AG09319 (cell line): ENCODE results near the gene FCHO2.

Experiments used
- DNase-seq: peaks from one replicate; pipeline ENCODE4 v3.0.0-alpha.2; 2010; ENCODE audit warnings: low read depth; ENCODE audit errors: extremely low read depth
- TF ChIP-seq, protein P1 (sequence below): IDR thresholded peaks from 2 replicates; pipeline ENCODE4 v1.5.1; 2011; ENCODE audit warnings: low read depth, mild to moderate bottlenecking, inconsistent platforms, low read length, moderate library complexity

The FCHO2 gene

DNA sequence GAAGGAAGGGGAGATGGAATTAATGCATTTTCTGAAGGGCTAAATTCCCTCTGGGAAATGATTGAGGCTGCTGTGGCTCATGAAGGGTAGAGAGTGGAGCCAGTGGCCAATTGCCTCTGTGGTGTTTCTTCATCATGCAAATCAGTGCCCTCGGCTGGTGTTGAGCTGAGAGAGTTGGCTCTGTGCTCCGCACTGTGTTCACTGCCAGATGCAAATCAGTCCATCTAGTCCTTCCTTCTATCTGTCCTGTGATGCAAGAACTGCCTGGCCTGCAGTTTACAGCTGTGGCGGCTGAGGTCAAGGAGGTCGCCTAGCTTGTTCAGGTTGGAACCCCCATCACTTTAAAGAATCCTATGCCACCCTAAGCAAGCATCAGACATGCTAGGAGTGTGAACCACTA is 170.5 kb downstream of the FCHO2 start:
- no peak for DNase-seq
- TF ChIP-seq, protein P1, sequence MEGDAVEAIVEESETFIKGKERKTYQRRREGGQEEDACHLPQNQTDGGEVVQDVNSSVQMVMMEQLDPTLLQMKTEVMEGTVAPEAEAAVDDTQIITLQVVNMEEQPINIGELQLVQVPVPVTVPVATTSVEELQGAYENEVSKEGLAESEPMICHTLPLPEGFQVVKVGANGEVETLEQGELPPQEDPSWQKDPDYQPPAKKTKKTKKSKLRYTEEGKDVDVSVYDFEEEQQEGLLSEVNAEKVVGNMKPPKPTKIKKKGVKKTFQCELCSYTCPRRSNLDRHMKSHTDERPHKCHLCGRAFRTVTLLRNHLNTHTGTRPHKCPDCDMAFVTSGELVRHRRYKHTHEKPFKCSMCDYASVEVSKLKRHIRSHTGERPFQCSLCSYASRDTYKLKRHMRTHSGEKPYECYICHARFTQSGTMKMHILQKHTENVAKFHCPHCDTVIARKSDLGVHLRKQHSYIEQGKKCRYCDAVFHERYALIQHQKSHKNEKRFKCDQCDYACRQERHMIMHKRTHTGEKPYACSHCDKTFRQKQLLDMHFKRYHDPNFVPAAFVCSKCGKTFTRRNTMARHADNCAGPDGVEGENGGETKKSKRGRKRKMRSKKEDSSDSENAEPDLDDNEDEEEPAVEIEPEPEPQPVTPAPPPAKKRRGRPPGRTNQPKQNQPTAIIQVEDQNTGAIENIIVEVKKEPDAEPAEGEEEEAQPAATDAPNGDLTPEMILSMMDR = no peak

DNA sequence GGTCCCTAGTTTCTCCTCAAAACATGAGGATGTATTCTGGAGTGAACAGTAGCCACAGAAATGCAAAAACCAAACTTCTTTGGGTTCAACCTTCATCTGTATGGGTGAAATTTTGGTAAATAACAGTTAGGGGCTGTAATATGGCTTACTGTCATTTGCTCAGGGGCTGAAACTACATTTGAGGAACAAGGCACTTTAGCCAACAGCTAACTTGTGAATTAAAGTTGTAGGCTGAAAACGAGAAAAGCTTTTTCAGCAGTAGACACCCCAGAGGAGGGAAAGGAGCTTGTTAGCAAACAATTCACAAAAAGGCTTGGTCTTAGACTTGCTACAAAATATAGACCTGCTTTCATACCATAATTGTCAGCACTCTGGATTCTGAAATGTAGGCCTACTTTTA is 171.1 kb downstream of the FCHO2 start:
- DNase-seq = no peak
- TF ChIP-seq, protein P1 = no peak

DNA sequence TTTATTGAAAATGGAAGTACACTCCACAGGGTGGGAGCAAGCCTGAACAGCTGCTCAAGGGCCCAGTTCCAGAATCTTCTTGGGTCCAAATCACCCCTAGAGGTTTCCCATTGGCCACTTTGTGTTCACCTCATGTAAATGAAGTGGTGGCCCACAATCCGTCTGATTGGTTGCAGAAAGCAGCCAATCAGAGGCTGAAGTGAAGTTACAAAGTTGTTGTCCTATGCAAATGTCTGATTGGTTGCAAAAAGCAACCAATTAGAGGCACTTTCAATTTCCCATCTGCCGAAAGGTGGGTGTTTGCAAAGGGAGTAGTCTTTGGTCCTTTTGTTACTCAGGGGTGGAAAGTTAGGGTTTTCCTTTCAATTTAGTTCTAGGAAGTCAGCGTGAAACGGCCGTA is 173.3 kb downstream of the FCHO2 start:
- DNase-seq = no peak
- TF ChIP-seq, protein P1 = no peak

DNA sequence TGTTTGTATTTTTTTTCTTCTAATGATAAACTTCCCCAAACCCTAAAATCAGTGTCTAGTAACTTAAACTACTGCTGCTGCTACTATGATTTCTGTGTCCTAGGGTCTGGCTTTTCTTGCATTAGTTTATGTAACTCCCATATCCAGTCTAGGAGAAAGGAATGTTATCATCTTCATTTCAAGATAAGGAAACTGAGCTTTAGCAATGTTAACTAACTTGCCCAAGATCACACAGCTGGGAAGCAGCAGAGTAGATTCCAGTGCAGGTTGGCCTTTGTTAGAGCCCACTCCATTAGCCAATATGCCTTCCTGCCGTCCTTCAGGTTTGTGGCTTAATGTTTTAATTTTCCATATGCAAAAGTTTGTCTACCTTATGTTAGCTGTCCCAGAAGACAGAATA is 175.0 kb downstream of the FCHO2 start:
- no peak for DNase-seq
- TF ChIP-seq, protein P1 = no peak

DNA sequence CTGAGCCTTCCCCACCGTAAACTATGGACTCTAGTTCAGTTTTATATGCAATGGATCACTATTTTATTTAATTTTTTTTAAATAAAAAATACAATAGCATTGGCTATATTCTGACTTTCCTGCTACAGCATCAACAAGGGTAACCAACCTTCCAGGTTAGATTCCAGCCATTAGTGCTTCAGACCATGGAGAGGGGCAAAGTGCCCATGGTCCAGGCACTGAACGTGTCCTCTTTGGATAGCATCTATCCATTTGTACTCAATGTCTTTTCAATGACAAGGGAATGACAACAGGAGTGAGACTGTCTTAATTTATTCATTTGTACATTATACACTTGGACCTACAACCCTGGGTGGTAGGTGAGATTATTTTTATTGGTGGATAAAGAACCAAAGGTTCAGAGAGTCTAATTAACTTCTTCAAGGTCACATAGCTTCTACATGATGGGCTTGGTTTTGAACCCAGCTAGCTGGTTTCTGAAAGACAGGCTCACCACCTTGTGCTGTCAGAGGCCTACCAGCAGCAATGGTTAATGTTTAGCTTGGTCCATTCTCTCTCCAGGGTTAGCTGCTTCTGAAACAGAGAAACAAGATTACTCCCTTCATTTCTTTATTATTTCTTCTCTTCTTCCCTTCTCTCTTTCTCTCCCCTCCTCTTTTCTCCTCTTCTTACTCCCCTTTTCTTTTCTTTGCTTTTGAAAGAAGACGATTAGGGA is 176.0 kb downstream of the FCHO2 start:
- TF ChIP-seq, protein P1 = no peak
- no peak for DNase-seq

DNA sequence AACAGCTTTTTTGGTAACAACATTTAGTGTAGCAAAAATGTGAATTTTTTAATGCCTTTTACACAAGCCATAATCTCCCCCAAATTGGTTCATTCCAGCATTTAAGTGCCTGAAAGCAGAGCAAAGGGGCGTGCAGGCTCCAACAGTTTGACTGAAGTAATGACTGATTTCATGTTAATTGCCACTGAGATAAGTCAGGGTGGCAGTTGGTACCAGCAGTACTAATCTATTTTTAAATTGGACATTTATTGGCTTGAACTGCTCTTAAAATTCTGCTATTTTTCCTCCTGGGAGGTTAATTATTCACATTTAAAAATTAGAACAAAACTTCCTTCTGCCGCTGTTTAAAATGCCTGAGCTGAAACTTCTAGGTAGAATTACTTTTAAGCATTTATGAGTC is 176.9 kb downstream of the FCHO2 start:
- DNase-seq = no peak
- TF ChIP-seq, protein P1 = no peak

DNA sequence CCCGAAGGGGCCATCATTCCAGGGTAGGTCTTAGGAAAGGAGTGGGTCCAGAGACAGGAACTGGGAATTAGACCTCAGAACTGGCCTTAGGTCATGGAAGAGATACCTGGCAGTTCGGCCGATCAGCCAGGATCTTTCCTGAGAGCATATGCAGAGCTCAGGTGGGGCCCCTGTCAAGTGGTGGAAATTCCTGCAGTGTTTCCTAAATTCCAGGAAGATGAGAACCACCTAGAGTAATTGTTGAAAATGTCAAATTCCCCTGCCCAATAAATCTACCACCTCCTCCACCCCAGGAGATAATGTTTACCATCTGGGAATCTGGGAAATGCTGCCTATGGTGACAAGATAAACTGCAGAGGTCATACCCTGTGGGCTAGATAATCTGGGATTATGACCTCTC is 179.2 kb downstream of the FCHO2 start:
- DNase-seq = no peak
- TF ChIP-seq, protein P1 = no peak
